ENCODE measurements around the gene RPS6KA2.
"Not testable (repeated sequence)": the region's sequence is repeated elsewhere in the genome, so short reads cannot be mapped to it uniquely, and the experiment has no call there.

Gene RPS6KA2

GRCh38 chr6:166545156-166546034 is 81.7 kb downstream of the RPS6KA2 start:
- no peak for DNase-seq

- no peak for DNase-seq
Observed at GRCh38 chr6:166544296-166544605, 82.8 kb downstream of the RPS6KA2 start.

DNA sequence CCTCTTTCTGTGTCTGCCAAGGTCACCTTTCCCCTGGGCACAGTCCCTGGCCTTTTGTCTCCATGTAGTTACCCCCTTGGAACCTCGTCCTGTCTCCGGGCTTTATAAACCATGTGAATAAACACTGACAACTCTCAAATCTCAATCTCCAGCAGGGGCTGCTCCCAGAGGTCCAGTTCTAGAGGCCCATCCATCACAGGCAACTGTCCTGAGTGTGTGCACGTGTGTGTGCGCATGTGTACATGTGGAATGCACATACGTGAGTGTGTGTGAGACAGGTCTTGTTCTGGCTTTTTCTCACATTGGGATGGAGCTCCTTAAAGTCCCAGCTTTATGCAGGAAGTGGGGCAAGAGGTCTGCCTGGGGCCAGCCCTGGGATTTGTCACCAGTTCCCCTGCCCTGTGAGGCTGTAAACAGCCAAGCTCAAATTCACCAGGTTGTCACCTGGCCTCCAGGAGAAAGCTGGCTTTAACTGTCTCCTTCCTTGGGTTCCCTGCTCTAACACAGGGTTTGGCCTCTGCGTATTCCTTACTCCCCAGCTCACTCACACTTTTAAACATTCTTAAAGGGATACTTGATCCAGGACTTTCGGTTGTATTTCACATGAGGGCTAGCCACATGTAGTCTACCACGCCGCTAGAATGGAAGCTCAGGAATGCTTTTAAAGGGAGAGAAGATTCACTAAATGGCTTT is 83.3 kb downstream of the RPS6KA2 start:
- DNase-seq: no peak

GRCh38 chr6:166542580-166542912 is 84.5 kb downstream of the RPS6KA2 start:
- DNase-seq: no peak

GRCh38 chr6:166541876-166542579 is 85.0 kb downstream of the RPS6KA2 start:
- no peak for DNase-seq

DNA sequence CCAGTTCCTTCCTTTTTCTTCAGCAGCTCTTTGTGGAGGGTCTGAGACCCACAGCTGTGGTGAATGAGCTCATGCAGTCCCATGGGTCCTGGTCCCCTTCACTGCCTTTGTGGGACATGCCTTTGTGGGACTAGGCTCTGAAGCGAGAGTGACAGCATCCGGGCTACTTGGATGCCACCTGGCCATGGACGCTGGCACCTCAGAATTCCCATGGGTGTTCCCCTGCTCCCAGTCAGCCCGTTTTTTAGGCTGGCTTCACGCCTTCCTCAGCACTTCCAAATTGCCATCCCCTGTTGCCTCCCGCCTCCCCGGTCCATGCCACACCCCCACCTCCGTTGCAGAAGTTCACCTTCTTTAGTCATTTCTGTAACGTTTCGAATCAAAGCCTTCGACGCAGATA is 85.7 kb downstream of the RPS6KA2 start:
- DNase-seq: no peak

DNA sequence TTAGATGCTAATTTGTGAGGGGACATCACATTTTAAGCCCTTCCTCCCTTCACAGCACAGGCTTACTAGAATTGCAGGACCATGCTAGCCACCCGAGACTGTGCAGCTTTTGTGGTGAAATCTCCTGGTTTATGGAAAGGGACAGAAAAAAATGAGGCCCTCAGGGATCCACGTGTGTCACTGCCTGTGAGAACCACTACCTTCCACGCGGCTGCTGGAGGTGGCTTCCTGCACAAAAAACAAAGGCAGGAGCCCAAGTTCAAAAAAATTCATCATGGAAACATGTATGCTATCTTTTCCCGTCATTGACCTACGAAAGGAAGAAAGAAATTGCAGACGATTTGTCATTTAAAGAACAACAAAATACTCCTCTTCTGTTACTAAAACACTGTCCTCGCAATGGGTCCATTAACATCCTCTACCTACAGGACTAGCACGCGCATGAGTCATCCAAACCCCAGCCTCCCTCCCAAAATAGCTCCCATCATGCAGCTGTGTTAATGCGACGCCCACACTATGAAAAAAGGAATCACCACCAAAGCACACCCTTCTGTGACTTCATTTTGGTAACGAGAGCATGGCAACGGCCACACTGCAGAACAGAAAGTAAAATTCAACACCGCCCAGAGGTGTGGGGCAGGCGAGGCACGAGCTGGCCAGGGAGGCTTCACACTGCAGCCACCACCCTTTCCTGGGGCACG is 86.3 kb downstream of the RPS6KA2 start:
- DNase-seq: peak; percentile 53

- DNase-seq: no peak
Observed at GRCh38 chr6:166539543-166539942, 87.5 kb downstream of the RPS6KA2 start.

GRCh38 chr6:166539011-166539385 is 88.1 kb downstream of the RPS6KA2 start:
- not testable (repeated sequence) for DNase-seq

GRCh38 chr6:166538297-166539010 is 88.6 kb downstream of the RPS6KA2 start:
- no peak for DNase-seq

GRCh38 chr6:166534658-166535406 is 92.2 kb downstream of the RPS6KA2 start:
- no peak for DNase-seq

DNA sequence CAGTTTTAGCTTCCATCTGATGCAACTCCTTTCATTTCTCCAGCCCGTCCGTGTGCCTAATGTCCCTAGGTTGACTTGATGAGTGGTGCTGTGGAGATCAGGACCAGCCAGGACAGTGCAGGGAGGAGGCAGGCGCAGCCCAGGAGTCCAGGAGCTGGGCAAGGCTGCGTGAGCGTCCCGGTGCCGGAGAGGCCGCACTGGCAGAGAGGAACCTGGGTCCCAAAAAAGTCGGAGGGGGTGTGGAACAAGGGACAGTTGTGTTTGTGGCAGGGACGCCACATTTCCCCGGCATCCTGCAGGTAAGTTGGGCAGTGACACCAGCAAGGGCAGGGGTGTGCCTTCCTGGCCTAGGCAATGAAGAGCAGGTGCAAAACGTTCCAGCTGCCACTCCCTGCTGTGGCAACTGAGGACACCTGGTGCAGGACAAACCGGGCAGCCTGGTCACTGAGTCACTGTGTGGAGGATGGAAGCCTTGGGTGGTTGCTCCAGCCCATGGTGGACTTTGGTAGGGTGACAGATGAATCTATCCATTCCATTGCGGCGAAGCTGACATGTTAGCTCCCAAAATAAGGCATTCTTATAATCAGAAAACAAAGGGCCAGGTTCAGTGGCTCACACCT is 93.7 kb downstream of the RPS6KA2 start:
- DNase-seq: no peak

GRCh38 chr6:166532302-166532701 is 94.7 kb downstream of the RPS6KA2 start:
- DNase-seq: no peak

- DNase-seq: no peak
Observed at GRCh38 chr6:166530211-166531095, 96.6 kb downstream of the RPS6KA2 start.

DNA sequence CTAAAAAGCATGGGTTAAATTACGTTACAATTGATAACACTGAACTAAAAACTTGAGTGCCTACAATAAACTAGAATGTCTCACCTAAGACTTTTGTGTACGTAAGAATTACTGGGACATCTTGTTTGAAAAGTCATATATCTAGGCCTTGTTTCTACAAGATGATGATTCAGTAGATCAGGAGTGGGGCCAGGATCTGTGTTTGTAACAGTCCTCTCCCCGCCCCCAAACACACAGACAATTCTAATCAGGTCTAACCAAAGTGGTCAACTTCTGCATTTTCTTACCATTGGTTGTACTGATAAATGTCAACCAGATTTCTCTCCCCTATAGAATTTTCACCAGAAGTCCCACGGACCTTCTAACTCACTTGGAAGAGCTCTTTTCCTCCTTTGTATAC is 97.5 kb downstream of the RPS6KA2 start:
- DNase-seq: no peak

DNA sequence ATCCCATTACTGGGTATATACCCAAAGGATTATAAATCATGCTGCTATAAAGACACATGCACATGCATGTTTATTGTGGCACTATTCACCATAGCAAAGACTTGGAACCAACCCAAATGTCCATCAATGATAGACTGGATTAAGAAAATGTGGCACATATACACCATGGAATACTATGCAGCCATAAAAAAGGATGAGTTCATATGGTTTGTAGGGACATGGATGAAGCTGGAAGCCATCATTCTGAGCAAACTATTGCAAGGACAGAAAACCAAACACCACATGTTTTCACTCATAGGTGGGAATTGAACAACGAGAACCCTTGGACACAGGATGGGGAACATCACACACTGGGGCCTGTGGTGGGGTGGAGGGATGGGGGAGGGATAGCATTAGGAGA is 98.0 kb downstream of the RPS6KA2 start:
- DNase-seq: not testable (repeated sequence)

- DNase-seq: no peak
Observed at GRCh38 chr6:166527849-166528248, 99.2 kb downstream of the RPS6KA2 start.

- DNase-seq: no peak
Observed at GRCh38 chr6:166526937-166527336, 100.1 kb downstream of the RPS6KA2 start.

DNA sequence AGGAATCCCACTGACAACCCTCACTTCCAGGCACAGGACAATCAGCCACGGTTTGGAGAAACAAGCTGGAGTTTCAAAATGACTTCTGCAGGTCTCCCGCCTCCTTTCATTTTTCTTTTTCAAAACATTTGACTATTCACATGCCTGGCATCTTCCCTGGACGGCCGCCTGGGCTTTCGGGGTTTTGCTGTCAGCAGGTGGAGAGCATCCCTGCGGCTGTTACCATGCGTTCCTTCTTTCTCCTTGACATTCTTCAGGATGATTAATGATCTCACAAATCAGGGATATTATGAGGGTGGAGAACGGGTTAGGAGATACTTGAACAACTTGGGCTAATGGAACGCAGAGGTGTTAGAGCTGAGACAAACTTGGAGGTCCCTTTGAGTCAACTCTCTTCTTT is 101.5 kb downstream of the RPS6KA2 start:
- no peak for DNase-seq

DNA sequence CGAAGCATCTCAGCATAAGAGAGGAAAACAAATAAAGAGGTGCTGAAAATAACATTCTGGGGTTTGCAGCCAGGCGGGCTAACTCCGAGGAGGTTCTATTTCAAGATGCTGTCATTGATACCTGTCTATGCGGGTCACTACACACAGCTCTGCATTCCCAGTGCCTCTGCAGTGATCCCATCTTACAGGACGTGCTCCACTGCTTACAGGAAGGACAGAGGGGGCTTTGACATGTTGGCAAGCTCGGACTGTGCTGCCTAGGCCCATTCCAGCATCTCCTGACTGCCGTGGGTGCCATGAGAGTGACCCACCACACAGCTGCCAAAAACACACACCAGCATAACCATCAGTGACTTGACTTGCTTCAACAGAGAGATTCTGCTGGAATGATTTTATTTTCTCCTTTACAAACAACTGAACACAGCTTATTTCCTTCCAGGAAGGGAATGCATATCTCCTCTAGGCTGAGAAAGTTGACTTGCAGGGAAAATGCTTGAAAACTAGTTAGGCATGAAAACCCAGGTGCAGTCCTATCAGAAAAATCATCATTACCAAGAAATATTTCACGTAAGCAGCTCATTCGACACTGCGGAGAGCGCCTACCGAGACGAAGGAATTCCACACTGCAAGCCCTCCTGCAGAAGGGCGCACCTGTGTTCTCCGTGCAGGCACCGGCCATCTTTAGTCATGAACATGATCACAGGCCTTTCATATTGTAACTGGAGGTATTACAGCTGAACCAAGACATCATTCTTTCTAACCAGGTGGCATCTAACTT is 103.1 kb downstream of the RPS6KA2 start:
- DNase-seq: no peak
